GM18505 (cell line): ENCODE results near the gene CAPN13.
A peak's percentile ranks its signal among the peaks of the same experiment; 100 is the strongest.

Experiments used
- ATAC-seq: cut with Tn5 transposase; IDR thresholded peaks from one replicate; pipeline ENCODE4 v1.9.1; 2021; ENCODE audit not compliant: unreplicated experiment
- POLR2A ChIP-seq: IDR thresholded peaks from 4 replicates; pipeline ENCODE4 v1.6.1; 2011; ENCODE audit warnings: borderline replicate concordance; ENCODE audit not compliant: insufficient read depth, insufficient read length; ENCODE audit errors: extremely low read depth

CAPN13 gene

DNA sequence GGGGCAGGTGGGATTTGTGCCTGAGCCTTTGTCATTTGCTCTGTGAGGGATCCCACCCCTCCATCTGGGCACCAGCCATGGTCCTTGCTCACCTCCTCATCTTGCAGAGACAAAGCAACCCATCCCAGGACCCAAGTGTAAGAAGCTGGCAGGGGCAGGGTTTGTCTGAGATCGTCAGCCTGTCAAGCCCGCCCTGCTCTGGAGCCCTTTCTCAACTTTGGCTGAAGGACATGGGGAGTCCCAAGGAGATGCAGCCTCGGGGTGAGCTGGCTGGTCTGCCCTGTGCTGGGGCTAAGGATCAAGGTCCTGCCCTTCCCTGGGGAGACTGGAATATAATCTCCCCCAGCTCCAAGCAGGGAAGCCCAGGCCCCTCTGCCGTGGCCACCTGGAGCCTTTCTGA, 86.0 kb downstream of the CAPN13 start:
- ATAC-seq, result no peak
- no peak for TF ChIP-seq POLR2A

DNA sequence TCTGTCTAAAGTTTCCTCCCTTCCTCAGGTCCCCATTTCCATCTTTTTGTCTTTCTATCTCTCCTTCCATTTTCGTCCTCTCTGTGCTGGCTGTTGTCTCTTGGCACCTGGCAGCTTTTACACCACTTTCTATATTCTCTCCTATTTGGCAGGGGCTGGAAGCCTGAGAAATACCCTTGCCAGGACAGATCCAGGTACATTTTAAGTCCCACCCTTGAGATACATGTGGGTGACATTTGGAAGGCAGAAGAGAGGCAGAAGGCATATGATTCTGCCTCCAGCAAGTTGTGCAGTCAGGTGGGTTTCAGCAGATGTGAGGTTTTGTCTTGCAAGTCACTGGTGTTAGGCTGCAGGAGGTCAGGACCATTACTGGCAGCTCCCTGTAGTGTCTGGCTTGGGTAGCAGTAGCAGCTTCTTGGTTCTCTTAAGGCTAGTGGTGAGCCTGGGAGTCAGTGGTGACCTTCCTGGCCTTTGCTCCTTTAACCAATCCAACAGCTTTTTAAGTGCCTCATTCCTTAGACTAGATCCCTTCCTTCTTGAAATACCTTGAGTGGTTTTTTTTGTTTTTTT, 90.1 kb downstream of the CAPN13 start:
- ATAC-seq, result no peak
- TF ChIP-seq POLR2A, result no peak

- no peak for ATAC-seq
- TF ChIP-seq POLR2A, result no peak
These were observed 90.9 kb downstream of the CAPN13 start for GRCh38 chr2:30716123-30716900.

GRCh38 chr2:30714811-30715709, 92.2 kb downstream of the CAPN13 start:
- no peak for ATAC-seq
- no peak for TF ChIP-seq POLR2A

- no peak for ATAC-seq
- no peak for TF ChIP-seq POLR2A
These were observed 93.5 kb downstream of the CAPN13 start for GRCh38 chr2:30713698-30714097.

- ATAC-seq, result peak; percentile 74
- no peak for TF ChIP-seq POLR2A
These were observed 95.6 kb downstream of the CAPN13 start for GRCh38 chr2:30711646-30712085.

DNA sequence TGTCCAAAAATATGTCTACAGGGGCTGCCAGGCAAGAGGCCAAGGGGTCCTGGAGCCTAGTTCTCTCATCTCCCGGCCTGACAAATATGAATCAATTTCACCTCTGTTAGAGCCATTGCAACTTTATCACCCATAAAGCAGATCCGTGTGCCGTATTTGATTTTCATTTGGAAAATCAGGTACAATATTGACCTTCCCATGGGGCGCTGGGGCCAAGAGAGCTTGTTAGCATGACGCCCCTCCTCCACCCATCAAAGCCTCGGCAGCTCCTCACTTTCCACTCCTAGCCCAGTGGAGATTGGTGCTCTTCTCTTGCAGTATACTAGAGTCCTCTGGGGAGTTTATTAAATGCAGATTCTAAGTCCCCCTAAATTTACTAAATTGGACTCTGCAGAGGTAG, 96.8 kb downstream of the CAPN13 start:
- no peak for TF ChIP-seq POLR2A
- ATAC-seq, result no peak

DNA sequence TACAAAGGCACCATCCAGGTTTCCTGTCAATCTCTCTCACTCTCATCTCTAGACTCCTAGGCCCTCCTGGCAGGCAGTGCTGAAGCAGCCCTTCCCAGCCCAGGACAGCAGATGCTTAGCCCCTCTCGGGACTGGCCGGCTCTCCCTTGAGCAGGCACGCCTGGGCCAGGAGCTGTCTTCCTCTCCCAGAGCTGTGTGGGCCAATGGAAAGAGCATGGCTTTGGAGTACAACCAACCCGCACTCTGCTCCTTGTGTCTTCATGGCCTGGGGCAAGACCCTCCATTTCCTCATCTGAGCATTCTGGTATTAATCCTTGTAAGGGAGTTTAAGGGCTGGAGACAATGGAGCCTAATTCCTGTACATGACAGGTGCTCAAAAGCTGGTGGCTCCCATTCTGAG, 97.2 kb downstream of the CAPN13 start:
- TF ChIP-seq POLR2A, result no peak
- ATAC-seq, result no peak

DNA sequence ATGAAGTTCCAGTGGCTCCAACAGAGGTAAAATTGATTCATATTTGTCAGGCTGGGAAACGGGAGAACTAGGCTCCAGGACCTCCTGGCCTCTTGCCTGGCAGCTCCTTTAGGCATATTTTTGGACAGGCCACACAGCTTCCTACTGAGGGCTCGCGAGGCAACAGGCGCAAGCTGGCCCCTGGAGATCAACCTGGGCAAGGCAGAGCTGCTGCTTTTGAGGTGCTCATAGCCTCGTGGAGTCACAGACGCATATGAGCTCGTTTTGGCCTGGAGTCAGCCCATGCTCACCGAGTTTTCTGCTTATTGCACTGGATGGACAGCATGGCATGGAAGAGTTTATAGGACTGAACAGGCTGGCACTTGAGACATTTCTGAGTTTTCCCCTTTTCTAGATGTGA, 97.7 kb downstream of the CAPN13 start:
- TF ChIP-seq POLR2A, result no peak
- ATAC-seq, result no peak

DNA sequence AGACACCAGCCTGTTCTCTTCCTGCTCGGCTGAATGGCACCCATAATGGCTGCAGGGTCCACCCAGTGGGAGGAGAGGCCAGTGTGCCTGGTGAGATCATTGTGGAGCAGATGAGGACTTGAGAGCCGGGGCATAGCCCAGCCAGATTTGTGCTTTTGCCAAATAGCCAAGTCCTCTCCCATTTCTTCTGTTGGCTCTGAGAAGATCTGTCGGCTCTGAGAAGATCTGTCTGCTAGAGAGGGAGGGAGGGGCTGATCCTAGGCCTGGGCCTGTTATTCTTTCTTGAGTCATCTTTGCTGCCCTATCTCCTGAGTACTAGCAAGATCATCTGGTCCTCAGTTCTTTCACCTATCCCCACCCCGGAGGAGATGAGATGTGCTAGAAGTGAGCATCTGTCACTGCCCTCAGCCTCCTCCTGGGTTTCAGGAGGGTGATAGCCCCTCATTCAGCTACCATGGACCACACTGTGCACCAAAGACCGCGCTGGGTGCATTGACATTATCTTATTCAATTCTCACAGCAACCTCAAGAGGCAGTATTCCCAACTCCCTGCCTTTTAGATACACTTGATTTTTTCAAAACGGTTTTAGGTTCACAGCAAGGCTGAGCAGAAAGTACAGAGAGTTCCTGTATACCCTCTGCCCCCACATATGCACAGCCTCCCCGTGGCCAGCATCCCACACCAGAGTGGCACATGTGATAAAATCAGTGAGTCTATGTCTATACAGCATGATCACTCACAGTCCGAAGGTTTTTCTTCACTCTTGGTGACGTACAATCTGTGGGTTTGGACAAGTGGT, 98.6 kb downstream of the CAPN13 start:
- no peak for TF ChIP-seq POLR2A

DNA sequence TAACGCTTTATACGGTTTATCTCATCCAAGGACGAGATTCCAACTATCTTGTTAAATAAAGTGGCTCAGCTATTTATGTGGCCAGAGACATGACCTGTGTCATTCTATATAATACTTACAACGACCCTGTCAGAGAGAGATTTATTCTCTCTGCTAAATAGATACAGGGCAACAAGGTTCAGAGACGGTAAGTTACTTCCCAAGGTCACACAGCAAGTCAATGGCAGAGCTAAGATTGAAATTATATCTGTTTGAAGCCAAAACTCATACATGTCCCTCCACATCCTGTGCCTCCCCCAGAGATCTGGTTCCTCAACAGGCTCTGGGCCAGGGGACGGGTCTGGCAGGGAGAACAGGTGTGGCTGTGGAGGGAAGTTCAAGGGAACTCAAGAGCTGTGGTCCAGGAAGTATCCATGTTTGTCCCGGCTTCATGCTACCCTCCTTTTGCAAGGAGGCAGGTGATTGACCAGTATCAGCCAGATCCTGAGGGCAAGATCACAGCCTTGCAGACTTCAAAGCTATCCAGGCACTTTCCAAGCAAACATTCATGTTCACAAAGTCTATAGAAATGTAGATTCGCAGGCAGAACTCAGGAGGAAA, 99.8 kb downstream of the CAPN13 start:
- ATAC-seq, result no peak

More for the DNA sequence above, 98.6 kb downstream of the CAPN13 start:
- no peak for ATAC-seq

GRCh38 chr2:30706534-30707303, 100.5 kb downstream of the CAPN13 start:
- no peak for TF ChIP-seq POLR2A
- no peak for ATAC-seq

More for the DNA sequence above, 99.8 kb downstream of the CAPN13 start:
- TF ChIP-seq POLR2A, result no peak

DNA sequence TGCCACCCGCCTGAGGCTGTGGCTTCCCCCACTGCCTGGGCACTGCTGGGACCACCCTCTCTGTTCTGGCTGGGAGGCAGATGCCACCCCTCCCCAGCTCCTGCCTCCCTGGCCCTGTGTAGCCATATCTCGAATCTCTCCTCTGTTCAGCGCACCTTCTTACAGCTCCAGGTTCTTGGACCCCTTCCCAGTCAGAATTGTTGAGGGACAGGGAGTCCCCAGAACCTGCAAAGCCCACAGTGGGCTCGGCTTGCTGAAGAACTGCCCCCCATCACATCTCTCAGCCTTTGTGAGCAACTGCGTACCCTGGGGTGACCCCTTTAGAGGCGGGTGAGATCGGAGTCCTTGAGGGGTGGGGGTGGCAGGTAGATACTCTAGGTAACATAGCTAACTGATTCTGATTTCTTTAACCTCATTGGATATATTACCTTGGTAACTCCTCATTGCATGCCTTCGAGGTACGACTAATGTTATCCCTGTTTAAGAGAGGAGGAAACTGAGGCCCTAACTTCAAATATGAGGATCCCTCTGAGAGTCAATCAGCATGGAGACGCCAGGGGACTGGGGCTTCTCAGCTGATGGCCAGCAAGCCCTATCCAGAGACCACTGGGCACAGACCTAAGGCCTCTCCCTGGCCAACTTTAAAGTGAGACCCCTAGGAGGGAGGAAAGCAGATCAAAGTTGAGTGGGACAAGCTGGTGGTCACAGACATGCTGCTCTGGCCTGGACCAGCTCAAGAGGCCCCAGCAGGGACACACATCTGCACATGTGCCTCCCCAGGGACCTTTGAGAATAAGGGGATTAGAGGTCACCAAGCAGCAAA, 101.3 kb downstream of the CAPN13 start:
- ATAC-seq, result no peak
- no peak for TF ChIP-seq POLR2A
